Adipocyte (in vitro differentiated cells): ENCODE data around the gene PER1.

Experiments
- DNase-seq: peaks from one replicate; pipeline ENCODE4 v3.0.0-alpha.2; 2015; ENCODE audit warnings: low read depth
- H3K27me3 ChIP-seq: replicated peaks from 2 replicates; pipeline ENCODE4 v1.7.0; 2013; ENCODE audit warnings: mild to moderate bottlenecking, low read length, moderate library complexity; ENCODE audit not compliant: control insufficient read depth, insufficient read depth
- H3K36me3 ChIP-seq: 2 replicates; pipeline ENCODE4 v1.7.0; 2013; ENCODE audit warnings: low read length, mild to moderate bottlenecking, moderate library complexity; ENCODE audit not compliant: control insufficient read depth, insufficient read depth, severe bottlenecking
- H3K4me1 ChIP-seq: 2 replicates; pipeline ENCODE4 v1.7.0; 2013; ENCODE audit warnings: mild to moderate bottlenecking, low read length, moderate library complexity; ENCODE audit not compliant: control insufficient read depth, insufficient read depth
- H3K4me3 ChIP-seq: 2 replicates; pipeline ENCODE4 v1.7.0; 2013; ENCODE audit warnings: mild to moderate bottlenecking, low read length, moderate library complexity
- H3K9ac ChIP-seq: 2 replicates; pipeline ENCODE4 v1.7.0; 2013; ENCODE audit warnings: mild to moderate bottlenecking, low read length, moderate library complexity
- H3K9me3 ChIP-seq: 2 replicates; pipeline ENCODE4 v1.7.0; 2013; ENCODE audit warnings: mild to moderate bottlenecking, low read length, moderate library complexity; ENCODE audit not compliant: control insufficient read depth

PER1 gene

DNA sequence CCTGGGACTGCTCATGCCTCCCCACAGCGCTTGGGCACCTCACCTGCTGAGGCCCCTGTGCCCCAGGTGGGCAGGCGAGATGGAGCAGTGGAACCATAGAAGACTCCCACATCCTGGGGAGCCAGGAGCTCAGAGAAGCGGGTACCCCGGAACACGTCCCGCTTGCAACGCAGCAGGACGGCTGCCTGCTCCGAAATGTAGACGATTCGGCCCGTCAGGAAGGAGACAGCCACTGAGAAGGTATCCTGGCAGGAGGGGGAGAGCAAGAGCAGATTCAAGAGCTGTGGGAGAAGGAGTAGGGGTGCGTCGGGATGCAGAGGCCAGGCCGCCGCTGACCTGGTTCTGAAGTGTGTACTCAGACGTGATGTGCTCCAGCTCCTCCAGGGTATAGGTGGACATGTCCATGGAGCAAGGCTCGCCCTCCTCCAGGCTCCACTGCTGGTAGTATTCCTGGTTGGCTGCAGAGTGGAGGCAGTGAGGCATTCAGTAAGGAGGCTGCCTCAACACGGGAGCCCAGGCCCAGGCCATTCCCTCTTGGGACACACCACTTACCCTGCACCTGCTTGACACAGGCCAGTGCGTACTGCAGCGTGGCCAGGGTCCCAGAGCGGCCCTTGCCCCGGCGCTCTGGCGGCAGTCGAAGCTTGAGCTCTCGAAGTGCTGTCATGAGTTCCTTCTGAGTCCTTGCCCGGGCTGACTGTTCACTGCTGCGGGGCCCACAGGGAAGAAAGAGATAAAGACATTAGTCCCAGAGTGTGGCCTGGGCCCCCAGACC is 2.6 kb downstream of the PER1 start:
- no peaks in the 10 kb centered on the region for H3K27me3 ChIP-seq
- H3K9ac ChIP-seq, result peak overlapping the region; percentile 97
- H3K36me3 ChIP-seq, result peaks cover 63% of the 10 kb centered on the region
- H3K4me1 ChIP-seq, result peaks cover 29% of the 10 kb centered on the region
- no peak overlapping the region for H3K4me3 ChIP-seq
- no peak for DNase-seq
- no peaks in the 10 kb centered on the region for H3K9me3 ChIP-seq

DNA sequence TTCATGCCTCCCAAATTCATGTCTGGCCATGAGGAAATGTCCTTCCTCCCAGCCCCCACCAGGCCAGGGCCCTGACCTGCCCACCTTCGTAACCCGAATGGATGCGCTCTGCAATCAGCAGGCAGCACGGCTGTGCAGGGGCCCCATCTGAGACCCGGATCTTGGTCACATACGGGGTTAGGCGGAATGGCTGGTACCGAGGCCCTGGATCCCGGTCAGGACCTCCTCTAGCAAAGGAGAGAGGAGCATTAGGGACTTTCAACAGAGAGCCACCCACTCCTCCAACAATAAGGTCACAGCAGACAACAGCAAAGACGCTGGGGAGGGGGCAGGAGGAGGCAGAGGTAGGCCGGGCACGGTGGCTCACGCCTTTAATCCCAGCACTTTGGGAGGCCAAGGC is 3.6 kb downstream of the PER1 start:
- Histone ChIP-seq H3K9me3 (no peaks in the 10 kb centered on the region), H3K4me3 (no peak overlapping the region), H3K27me3 (no peaks in the 10 kb centered on the region), H3K9ac (peak overlapping the region; percentile 41), H3K36me3 (peaks cover 73% of the 10 kb centered on the region), H3K4me1 (peaks cover 25% of the 10 kb centered on the region)
- DNase-seq, result no peak

DNA sequence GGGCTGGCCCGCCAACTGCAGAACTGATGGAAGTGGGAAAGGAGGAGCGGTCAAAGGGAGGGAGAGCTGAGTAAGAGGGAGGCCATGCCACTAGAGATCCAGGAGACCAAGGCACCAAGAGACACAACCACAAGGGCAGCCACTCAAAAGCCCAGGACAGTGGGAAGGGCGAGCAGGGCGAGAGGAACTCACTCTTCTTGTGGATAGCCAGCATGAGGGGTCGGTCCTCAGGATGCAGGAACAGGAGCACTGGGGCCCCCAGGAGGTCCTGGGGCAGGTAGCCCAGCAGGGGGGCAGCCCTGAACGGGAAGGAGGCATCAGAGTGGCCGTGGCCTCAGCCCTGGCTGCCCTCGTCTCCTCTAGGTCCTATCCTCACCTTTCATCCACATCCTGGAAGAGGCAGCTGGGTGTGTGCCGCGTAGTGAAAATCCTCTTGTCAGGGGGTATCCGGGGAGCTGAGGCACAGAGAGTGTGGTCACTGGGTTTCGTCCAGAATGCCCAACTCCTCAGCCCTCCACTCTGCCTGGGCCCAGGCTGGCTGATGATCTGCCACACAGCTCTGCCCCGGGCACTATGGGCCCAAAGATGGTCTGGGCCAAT is 4.3 kb downstream of the PER1 start:
- H3K27me3 ChIP-seq, result no peaks in the 10 kb centered on the region
- H3K4me1 ChIP-seq, result peaks cover 18% of the 10 kb centered on the region
- H3K9ac ChIP-seq, result peak overlapping the region; percentile 41
- no peak for DNase-seq
- H3K36me3 ChIP-seq, result peaks cover 79% of the 10 kb centered on the region
- H3K9me3 ChIP-seq, result no peaks in the 10 kb centered on the region
- no peak overlapping the region for H3K4me3 ChIP-seq

DNA sequence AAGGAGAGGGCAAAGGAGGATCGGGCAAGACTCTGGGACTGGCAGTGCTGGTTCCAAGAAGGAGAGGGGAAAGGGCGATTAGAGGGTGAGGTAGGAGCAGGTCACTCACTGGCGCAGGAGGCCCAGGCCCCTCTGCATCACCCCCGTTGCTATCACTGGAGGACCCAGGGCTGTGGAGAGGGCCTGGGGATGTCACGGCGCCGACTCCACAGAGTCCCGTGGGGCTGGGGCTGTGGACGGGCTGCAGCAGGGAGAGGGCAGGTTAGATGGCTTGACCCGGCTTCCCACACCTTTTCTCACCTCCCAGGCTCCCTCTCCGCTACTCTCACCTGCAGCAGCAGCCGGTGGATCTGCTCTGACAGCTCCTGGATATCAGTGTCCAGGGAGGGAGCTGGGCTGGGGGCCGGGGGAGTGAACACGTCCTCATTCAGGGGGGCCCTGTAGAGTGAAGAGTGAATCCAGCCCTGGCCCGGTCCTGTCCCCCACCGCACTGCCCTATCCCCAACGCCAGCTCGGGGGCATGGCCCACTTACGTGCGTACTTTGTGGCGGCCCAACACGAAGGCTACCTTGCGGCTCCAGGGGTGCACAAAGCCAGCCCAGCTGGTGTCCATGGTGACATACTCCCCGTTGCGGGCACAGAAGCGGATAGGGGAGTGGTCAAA is 4.9 kb downstream of the PER1 start:
- peaks cover 85% of the 10 kb centered on the region for H3K36me3 ChIP-seq
- no peak overlapping the region for H3K4me3 ChIP-seq
- H3K27me3 ChIP-seq, result no peaks in the 10 kb centered on the region
- no peaks in the 10 kb centered on the region for H3K9me3 ChIP-seq
- peak overlapping the region; percentile 41 for H3K9ac ChIP-seq
- H3K4me1 ChIP-seq, result peaks cover 13% of the 10 kb centered on the region
- DNase-seq, result no peak

DNA sequence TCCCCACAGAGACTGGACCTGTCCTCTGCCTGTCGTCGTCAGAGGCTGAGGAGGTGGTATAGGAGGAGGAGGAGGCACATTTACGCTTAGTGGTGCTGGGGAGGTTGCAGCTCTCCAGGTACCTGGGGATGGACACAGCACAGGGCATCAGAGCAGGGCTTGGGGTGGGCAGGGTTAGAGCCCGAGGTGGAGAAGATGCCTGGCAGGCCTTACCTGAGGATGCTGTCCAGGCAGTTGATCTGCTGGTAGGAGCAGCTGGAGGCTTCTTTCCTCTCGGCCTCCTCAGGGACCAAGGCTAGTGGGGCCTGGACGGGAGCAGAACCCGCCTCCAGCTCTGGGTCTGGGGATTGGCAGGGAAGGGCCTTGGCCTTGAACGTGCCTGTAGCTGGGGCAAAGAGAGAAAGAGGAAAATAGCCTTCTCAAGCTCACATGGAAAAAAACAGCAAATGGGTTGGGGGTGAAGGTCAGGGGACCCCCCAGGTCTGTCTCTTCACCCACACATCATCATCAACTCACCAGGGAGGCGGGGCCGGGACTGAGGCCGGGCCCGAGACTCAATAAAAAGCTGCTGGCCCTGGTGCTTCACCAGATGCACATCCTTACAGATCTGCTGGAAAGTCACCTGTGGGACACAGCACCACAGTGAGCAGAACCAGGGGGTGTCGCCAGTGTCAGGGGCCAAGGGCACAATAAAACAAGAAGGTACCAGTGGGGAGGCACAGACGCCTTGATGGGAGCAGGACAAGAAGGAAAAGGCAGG is 5.6 kb downstream of the PER1 start:
- Histone ChIP-seq H3K4me3 (no peak overlapping the region), H3K4me1 (peaks cover 13% of the 10 kb centered on the region), H3K27me3 (no peaks in the 10 kb centered on the region), H3K36me3 (peaks cover 92% of the 10 kb centered on the region), H3K9ac (peak overlapping the region; percentile 1), H3K9me3 (no peaks in the 10 kb centered on the region)
- DNase-seq, result no peak

DNA sequence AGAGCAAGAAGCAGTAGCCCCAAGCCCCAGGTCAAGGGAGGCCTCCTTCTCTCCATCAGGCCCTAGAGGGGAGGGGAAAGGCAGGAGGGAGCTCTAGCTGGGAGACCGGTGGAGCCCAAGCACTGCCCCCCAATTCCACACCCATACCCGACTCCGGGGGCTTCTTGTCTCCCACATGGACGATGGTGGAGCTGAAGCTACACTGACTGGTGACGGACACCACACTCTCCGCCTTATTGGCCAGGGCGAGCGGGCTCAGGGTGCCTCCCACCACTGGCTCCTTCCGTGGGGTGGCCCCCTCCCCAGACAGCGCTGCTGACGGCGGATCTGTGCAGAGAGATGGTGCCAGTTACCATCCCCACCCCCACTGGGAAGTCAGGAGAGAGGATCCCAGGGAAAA is 6.4 kb downstream of the PER1 start:
- no peak overlapping the region for H3K4me3 ChIP-seq
- no peak for DNase-seq
- H3K27me3 ChIP-seq, result no peaks in the 10 kb centered on the region
- H3K9me3 ChIP-seq, result no peaks in the 10 kb centered on the region
- peaks cover 99% of the 10 kb centered on the region for H3K36me3 ChIP-seq
- peaks cover 11% of the 10 kb centered on the region for H3K4me1 ChIP-seq
- peak overlapping the region; percentile 1 for H3K9ac ChIP-seq

DNA sequence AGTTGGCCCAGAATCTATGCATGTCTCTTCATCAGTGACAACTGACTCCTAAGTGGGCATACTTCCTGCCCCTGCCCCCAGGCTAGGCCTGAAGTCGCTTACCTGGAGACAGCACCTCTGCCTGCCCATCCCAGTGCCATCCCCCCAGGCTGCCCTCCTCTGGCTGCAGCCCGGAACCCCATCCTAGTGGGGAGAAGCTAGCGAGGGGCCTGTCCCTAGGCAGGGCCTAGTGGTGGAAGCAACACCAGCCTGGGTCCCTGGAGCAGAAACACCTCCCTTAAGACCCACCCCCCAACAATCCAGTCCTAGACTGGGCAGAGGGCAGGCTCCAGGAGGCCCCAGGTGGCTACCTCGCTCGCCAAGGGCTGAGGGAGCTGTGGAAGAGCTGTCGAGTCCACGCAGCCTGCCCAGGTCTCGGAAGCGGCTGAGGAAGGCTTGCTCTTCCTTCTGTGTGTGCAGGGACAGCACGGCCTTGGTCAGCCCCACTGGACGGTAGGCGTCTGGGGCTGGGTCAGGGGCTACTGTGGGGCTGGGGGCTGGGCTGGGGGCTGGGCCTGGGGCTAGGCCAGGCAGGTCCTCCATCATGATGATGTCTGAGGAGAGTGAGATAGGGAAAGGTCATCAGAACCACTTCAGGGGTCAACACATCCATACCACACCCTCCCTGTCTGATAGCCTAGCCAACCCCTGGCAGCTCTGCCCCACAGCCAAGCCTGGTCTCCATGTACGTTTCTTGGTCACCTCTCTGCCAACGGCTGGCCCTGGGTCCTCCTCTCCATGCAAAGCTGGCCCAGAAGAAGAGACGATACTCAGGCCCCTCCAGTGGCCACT is 7.6 kb downstream of the PER1 start:
- Histone ChIP-seq H3K27me3 (no peaks in the 10 kb centered on the region), H3K4me3 (no peak overlapping the region), H3K9ac (no peak overlapping the region), H3K36me3 (peaks cover 99% of the 10 kb centered on the region), H3K4me1 (peaks cover 4% of the 10 kb centered on the region), H3K9me3 (no peaks in the 10 kb centered on the region)
- DNase-seq, result no peak

DNA sequence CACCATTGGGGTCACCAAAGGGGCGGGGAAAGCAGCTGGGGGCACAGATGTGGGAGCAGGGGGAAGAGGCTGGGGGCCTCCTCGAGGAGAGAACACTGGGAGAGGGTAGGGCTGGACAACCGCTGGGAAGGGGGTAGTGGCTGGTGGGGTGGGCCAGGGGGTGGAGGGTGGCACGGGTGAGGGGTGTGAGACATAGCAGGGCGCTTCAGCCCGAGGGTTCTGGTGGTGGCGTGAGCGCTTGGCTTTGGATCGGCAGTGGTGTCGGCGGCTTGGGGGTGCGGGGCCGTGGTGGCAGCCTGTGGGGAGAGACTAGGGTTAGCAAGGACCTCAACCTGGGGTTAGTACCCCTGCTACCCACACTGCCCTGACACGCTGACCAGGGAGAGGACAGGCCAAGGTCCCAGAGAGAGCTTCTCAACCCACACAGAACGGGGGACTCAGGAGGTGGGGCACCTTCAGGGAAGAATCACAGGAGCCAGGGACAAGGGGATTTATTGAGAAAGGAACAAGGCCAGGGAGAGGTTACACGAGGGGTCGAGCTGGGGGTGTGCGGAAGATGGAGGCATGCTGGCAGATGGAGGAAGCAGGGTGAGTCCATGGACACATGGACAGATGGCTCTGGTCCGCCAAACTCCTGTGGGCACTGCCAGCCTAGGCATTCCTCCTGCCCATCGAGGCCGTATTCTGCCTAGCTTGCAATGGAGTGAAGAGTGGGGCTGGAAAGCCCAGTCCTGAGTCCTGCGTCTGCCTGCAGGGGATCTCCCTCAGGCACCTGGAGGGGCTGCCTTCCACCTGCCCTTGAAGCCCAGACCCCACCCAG is 8.4 kb downstream of the PER1 start:
- H3K36me3 ChIP-seq, result peaks cover 97% of the 10 kb centered on the region
- DNase-seq, result no peak

DNA sequence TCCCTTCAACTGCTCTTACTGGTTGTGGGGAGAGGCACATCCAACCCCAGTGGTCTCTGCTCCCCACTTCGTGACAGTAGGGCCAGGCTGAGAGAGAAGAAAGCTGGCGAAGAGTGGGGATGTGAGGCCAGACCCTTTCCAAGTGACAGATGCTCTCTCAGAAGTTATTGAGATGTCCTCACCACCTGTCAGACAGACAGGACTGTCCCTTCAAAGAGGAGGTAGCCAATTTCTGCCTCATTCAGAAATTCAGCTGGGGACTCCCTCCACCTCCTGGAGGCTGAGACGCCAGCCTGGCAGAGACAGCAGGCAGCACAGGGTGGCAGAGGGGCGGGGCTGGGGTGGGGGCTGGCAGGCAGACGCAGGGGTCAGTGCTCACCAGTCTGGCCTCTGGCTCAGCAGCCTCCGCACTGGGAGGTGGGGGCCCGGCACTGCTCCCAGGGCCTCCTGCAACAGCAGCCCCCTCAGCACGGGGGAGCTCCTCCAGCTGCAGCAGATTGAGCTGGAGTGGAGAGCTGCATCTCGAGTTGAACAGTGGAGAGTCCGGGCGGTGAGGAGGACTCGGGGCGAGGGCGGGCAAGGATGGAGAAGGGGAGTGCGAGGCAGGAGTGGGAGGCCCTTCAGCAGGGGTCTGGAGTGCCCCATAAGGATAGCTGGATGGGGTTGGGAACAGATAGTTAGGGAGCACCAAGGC is 9.2 kb downstream of the PER1 start:
- Histone ChIP-seq H3K9ac (no peak overlapping the region), H3K9me3 (no peaks in the 10 kb centered on the region), H3K4me1 (peaks cover 13% of the 10 kb centered on the region), H3K36me3 (peaks cover 89% of the 10 kb centered on the region), H3K4me3 (no peak overlapping the region), H3K27me3 (no peaks in the 10 kb centered on the region)
- DNase-seq, result no peak

More for the DNA sequence above, 8.4 kb downstream of the PER1 start:
- no peaks in the 10 kb centered on the region for H3K9me3 ChIP-seq
- H3K27me3 ChIP-seq, result no peaks in the 10 kb centered on the region
- H3K4me1 ChIP-seq, result peaks cover 9% of the 10 kb centered on the region
- no peak overlapping the region for H3K9ac ChIP-seq
- H3K4me3 ChIP-seq, result no peak overlapping the region
